HG02943 (cell line): ENCODE results near the gene WAS.
"Not testable (repeated sequence)": the region's sequence is repeated elsewhere in the genome, so short reads cannot be mapped to it uniquely, and the experiment has no call there.

ENCODE experiments used
- ATAC-seq: cut with Tn5 transposase; IDR thresholded peaks from one replicate; pipeline ENCODE4 v1.9.1; 2021; ENCODE audit warnings: mild to moderate bottlenecking, low read depth, moderate library complexity; ENCODE audit not compliant: unreplicated experiment

The WAS gene

DNA sequence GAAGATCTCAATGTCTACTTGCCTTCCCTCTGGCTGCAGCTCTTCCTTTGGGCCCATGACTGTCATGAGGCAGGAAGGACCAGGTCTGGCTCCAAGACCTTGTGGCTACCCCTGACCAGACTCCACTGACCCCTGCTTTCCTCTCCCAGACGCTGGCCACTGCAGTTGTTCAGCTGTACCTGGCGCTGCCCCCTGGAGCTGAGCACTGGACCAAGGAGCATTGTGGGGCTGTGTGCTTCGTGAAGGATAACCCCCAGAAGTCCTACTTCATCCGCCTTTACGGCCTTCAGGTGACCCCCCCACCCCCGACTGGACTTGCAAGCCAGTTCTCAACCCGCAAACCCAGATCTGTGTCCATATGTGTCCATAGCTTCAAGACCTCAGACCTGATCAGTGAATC is 535 bp downstream of the WAS start:
- no peak for ATAC-seq

DNA sequence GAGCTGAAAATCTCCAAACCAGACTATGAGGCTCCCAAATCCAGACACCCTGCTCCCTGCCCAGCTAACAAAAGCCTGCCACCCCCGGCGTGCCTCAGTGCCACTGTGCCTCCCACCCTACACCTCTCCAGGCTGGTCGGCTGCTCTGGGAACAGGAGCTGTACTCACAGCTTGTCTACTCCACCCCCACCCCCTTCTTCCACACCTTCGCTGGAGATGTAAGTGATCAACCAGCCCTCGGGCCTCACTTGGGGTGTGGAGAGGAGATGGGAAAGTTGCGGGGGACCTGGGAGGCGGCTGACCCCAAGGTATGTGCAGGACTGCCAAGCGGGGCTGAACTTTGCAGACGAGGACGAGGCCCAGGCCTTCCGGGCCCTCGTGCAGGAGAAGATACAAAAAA is 1.8 kb downstream of the WAS start:
- ATAC-seq: no peak

DNA sequence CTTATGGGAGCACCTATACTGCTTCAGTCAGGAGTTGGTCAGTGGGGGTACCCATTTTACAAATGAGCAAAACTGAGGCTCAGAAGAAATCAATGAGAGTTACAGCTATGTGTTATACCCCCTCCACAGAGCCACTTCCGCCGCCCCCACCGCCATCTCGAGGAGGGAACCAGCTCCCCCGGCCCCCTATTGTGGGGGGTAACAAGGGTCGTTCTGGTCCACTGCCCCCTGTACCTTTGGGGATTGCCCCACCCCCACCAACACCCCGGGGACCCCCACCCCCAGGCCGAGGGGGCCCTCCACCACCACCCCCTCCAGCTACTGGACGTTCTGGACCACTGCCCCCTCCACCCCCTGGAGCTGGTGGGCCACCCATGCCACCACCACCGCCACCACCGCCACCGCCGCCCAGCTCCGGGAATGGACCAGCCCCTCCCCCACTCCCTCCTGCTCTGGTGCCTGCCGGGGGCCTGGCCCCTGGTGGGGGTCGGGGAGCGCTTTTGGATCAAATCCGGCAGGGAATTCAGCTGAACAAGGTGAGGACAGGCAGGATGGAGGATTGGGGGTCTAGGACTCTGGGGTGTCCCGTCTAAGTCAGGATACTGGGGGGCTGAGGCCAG is 5.0 kb downstream of the WAS start:
- no peak for ATAC-seq

- ATAC-seq: no peak
Measured at GRCh38 chrX:48689208-48689920, 5.8 kb downstream of the WAS start.

DNA sequence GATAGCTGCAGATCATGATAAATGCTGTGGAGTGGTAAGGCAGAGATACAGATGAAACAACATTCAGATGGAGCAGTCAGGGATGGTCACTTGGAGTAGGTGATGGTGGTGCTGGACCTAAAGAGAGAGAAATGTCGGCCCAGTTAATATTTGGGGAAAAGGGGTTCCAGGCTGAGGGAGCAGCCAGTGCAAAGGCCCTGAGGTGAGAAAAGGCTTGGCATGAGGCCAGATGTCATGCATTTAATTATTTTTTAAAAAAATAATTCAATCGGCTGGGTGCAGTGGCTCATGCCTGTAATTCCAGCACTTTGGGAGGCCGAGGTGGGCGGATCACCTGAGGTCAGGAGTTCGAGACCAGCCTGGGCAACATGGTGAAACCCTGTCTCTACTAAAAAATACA is 8.1 kb downstream of the WAS start:
- ATAC-seq: not testable (repeated sequence)

- no peak for ATAC-seq
Measured at GRCh38 chrX:48694776-48695533, 11.4 kb downstream of the WAS start.

- no peak for ATAC-seq
Measured at GRCh38 chrX:48695534-48695896, 11.9 kb downstream of the WAS start.

- no peak for ATAC-seq
Measured at GRCh38 chrX:48695925-48696300, 12.3 kb downstream of the WAS start.

GRCh38 chrX:48696301-48696908 is 12.8 kb downstream of the WAS start, which contains the start of gene SUV39H1:
Gene SUV39H1 (plus strand): TSS chrX:48696734. CDS start chrX:48696785, 51 bp downstream.
- ATAC-seq: peak; percentile 88

DNA sequence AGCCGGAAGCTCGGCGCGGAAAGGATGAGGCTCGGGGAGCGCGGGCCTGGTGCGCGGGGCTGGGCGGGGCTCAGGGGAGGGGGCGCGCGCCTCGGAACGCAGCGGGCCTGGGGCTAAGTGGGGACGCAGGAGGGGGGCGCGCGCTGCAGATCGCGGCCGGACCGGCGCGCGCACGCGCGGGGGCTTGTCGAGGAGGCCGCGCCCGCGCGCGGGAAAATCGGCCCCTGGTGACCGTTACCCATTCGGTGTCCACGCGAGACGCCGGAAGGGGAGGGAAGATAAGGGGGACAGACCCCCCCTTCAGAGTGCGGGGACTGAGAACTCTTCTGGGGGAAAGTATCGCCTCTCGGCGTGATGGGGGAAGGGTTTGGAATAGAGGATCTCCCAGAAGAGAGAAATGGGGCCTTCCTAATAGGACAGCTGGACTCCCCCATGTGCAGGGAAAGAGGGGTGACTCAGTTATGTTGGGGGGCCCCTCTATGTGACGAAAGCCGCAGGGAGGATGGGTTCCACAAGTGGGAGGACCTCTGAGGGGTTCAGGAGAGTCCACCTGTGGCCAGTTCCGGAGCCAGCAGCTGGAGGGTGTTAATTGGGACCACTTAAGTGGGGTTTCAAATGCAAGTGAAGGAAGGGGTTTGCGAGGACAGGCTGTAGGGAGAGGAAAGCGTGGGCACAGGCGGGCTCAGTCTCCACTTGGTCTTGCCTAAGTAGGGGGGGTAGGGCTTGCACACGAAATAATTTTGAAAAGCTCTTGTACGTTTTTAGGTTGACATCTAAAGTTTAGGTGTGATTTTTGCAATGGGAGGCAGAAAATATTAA is 13.5 kb downstream of the WAS start:
- ATAC-seq: no peak

DNA sequence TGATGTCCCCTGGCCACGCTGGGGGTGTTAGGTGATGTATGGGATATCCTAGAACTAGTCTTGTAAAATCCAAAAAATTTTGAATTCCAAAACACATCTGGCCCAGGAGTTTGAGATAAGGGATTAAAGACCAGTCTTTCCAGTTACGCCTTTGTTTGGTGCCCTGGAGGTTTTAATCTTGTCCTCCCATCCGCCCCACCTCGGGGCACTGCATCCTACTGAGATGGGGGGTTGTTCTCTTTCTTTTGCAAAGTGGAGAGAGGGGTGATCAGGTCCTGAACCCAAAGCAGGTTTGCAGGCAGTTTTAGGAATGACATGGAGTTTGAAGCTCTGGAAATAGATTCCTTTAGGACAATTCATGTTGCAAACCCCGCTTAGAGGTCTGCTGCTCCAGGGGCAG is 14.7 kb downstream of the WAS start:
- ATAC-seq: no peak

DNA sequence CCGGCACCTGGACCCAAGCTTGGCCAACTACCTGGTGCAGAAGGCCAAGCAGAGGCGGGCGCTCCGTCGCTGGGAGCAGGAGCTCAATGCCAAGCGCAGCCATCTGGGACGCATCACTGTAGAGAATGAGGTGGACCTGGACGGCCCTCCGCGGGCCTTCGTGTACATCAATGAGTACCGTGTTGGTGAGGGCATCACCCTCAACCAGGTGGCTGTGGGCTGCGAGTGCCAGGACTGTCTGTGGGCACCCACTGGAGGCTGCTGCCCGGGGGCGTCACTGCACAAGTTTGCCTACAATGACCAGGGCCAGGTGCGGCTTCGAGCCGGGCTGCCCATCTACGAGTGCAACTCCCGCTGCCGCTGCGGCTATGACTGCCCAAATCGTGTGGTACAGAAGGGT is 16.6 kb downstream of the WAS start:
- no peak for ATAC-seq

DNA sequence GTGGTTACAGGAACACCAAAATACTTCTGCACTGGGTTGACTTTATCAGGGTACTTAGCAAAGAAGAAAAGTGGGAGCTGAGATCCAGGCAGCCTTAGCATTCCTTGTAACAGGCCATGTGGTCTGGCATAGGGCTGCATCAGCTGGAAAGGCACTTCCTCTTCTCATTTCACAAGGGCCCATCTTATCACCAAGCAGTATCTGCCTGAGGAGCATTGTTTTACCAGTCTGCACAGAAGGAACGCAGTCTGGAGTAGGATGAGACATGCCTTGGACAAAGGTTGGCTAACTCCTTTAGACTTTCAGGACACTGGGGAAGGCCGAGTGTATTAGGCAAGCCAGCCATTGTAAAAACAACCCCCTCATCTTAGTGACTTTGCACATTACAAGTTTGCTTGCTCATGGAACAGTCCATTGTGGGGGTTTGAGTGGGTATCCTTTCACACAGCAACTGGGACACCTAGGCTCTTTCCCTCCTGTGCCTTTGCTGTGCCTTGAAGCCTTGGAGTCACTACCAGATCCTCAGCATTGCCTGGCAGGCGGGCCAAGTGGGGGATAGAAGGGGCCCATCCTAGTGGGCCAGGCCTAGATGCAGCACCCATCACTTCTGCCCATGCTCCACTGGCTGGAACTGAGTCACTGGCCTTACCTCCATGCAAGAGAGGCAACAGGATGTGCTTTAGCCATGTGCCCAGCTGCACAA is 17.5 kb downstream of the WAS start:
- ATAC-seq: no peak

DNA sequence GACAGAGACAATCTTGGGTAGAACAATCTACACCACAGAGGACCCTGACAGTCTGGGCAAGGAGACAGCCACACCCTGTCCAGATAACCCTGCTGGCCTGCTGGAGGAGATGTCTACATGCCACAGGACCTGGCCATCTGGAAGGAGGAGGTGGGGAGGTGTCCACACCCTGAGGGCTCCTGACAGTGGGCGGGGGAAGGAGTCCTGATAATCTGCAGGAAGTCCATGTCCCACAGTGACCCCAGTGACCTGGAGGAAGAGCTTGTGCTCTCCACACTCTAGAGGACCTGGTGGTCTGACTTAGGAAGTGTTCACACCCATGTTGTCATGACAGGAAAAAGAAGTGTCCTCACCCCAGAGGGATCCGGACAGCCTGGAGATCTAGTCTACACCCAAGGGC is 18.4 kb downstream of the WAS start:
- ATAC-seq: no peak

DNA sequence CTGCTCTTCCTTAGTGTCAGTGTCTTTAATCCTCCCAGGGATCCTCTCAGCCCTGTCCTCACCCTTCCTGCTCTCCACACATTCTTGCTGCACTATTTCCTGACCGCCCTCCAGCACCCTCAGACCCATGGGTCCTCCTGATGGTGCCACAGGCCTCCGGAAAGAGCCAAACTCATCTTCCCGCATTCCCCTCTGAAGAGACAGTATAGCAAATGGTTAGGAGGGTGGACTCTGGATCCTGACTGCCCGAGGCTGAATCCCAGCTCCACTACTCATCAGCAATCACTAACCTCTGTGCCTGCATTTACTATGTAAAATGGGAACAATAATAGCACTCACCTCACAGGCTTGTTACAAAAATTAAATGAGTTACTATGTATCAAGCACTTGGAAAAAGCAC is 19.1 kb downstream of the WAS start:
- ATAC-seq: no peak

GRCh38 chrX:48703228-48703627 is 19.6 kb downstream of the WAS start:
- no peak for ATAC-seq

DNA sequence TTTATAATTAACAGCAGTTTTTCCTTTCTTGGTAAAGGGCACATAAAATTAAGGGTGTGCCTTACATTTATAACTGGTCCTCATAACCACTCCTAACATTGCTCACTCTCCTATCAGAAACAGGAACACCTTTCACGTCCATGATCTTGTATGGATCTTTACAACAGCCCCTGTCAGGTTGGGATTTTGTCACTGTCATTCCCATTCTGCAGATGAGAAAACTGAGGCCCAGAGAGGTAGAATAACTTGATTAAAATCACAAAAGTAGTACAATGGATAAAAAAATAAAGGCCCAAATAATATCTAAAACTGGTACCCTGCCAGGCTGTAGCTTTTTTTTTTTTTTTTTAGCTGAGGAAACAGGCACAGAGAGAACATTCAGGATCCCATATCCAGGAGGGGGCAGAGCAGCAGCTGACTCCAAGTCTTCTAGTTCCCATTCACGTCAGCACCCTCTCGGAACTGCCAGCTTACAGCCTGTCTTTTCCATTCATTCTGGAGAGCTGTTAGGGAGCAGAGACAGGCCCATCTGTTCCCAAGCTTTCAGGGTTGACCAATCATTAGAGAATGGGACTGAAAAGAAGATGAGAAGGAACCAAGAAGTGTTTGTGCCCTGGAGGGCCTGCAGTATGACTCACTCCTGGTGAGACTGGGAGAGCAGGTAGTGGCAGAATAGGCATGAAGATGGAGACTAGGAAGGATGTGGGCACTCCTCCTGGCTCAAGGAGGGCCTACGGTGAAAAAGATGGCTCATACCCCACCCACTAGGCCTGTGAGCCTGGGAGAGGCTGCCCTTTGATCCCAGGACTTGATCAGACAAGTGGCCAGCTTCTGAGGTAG is 20.3 kb downstream of the WAS start:
- ATAC-seq: no peak

DNA sequence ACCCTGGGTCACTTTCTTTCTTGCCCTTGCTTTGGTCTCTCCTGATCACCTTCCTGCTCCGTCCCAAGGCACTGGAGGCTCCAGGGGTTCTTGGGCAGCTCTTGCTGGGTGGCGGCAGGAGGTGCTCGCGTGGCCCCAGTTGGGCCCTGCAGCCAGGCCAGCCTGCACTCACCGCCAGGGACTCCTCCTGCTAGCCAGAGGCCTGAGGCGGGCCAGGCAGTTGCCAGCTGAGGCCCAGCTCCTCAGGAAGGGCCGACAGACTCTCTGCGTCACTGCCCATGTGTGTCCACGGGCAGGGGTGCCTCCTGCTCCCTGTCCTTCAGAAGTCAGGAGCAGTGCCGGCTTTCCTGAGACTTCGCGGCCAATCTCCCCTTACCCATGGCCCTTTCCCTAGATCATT is 22.3 kb downstream of the WAS start:
- ATAC-seq: no peak

GRCh38 chrX:48709522-48710112 is 26.0 kb downstream of the WAS start:
- no peak for ATAC-seq
